ENCODE measurements around the gene C11orf68. TPM values are rescaled to one million over a fixed set of nuclear protein-coding genes. Genes with fewer than 3 reads are reported as not detected.

C11orf68 gene
- total RNA-seq, 1 donor from 2014 or later, result 34.6 TPM

GRCh38 chr11:65900125-65900898, 18.6 kb downstream of the C11orf68 start, which contains the start of gene FOSL1:
Gene FOSL1 (minus strand): TSS chr11:65900388. CDS start chr11:65900339, 49 bp downstream.
- DNase-seq (ENCODE audit: low read depth) (peak; percentile 92), FAIRE-seq (no peak)
- no peaks in the 10 kb centered on the region for H3K27me3 ChIP-seq (ENCODE audit: insufficient read depth, low read length)
- Mint-ChIP-seq H3K4me1 (ENCODE audit: low read depth, unreplicated experiment) (peaks cover 34% of the 10 kb centered on the region), H3K27ac (ENCODE audit: unreplicated experiment) (peak within 1 kb of the TSS; percentile 89), H3K27me3 (ENCODE audit: low read depth, unreplicated experiment) (no peaks in the 10 kb centered on the region), H3K36me3 (ENCODE audit: low read depth, unreplicated experiment) (peaks cover 4% of the 10 kb centered on the region), H3K9me3 (ENCODE audit: unreplicated experiment) (no peaks in the 10 kb centered on the region), H3K4me3 (ENCODE audit: unreplicated experiment) (peak within 1 kb of the TSS; percentile 86)
- peak within 1 kb of the TSS; percentile 99 for H3K9ac ChIP-seq (ENCODE audit: low read length)
- TF ChIP-seq EZH2 (IDR thresholded peaks at IDR 0.05; ENCODE audit: insufficient read depth, low read length), result no peak
- peaks cover 57% of the 10 kb centered on the region for H3K79me2 ChIP-seq (ENCODE audit: insufficient read depth, low read length)
- peak within 1 kb of the TSS; percentile 94 for H3K4me3 ChIP-seq (ENCODE audit: insufficient read depth, low read depth, low read length)
- H3K9me3 ChIP-seq (ENCODE audit: insufficient read depth, low read depth, low read length), result no peaks in the 10 kb centered on the region
- H3K27ac ChIP-seq (ENCODE audit: low read depth, low read length), result peak within 1 kb of the TSS; percentile 95
- peaks cover 52% of the 10 kb centered on the region for H3K4me1 ChIP-seq (ENCODE audit: insufficient read depth, low read length)
- peaks cover 17% of the 10 kb centered on the region for H3K36me3 ChIP-seq (ENCODE audit: insufficient read depth, low read length)
- H2AFZ ChIP-seq (ENCODE audit: low read depth, low read length), result peak within 1 kb of the TSS; percentile 34
- peak within 1 kb of the TSS; percentile 89 for H3K4me2 ChIP-seq (ENCODE audit: low read length)
- peaks cover 42% of the 10 kb centered on the region for H4K20me1 ChIP-seq (ENCODE audit: insufficient read depth, low read length)

GRCh38 chr11:65899356-65900124, 19.3 kb downstream of the C11orf68 start:
- Histone ChIP-seq H3K4me1 (ENCODE audit: insufficient read depth, low read length) (peaks cover 52% of the 10 kb centered on the region), H2AFZ (ENCODE audit: low read depth, low read length) (peak overlapping the region; percentile 34), H3K4me2 (ENCODE audit: low read length) (peak overlapping the region; percentile 89), H3K9ac (ENCODE audit: low read length) (peak overlapping the region; percentile 99), H3K79me2 (ENCODE audit: insufficient read depth, low read length) (peaks cover 64% of the 10 kb centered on the region), H3K27ac (ENCODE audit: low read depth, low read length) (peak overlapping the region; percentile 95), H3K4me3 (ENCODE audit: insufficient read depth, low read depth, low read length) (peak overlapping the region; percentile 94), H3K27me3 (ENCODE audit: insufficient read depth, low read length) (no peaks in the 10 kb centered on the region), H3K36me3 (ENCODE audit: insufficient read depth, low read length) (peaks cover 17% of the 10 kb centered on the region), H3K9me3 (ENCODE audit: insufficient read depth, low read depth, low read length) (no peaks in the 10 kb centered on the region), H4K20me1 (ENCODE audit: insufficient read depth, low read length) (peaks cover 47% of the 10 kb centered on the region)
- TF ChIP-seq CTCF (IDR thresholded peaks at IDR 0.05; ENCODE audit: insufficient read depth, low read depth, low read length), result no peak
- TF ChIP-seq EZH2 (IDR thresholded peaks at IDR 0.05; ENCODE audit: insufficient read depth, low read length), result no peak
- DNase-seq (ENCODE audit: low read depth) (peak; percentile 44), FAIRE-seq (no peak)
- Mint-ChIP-seq H3K4me3 (ENCODE audit: unreplicated experiment) (peak overlapping the region; percentile 86), H3K4me1 (ENCODE audit: low read depth, unreplicated experiment) (peaks cover 37% of the 10 kb centered on the region), H3K27ac (ENCODE audit: unreplicated experiment) (peak overlapping the region; percentile 89), H3K27me3 (ENCODE audit: low read depth, unreplicated experiment) (no peaks in the 10 kb centered on the region), H3K9me3 (ENCODE audit: unreplicated experiment) (no peaks in the 10 kb centered on the region), H3K36me3 (ENCODE audit: low read depth, unreplicated experiment) (peaks cover 6% of the 10 kb centered on the region)

- Histone ChIP-seq H3K9me3 (ENCODE audit: insufficient read depth, low read depth, low read length) (no peaks in the 10 kb centered on the region), H3K4me3 (ENCODE audit: insufficient read depth, low read depth, low read length) (peak overlapping the region; percentile 94), H3K79me2 (ENCODE audit: insufficient read depth, low read length) (peaks cover 72% of the 10 kb centered on the region), H3K4me1 (ENCODE audit: insufficient read depth, low read length) (peaks cover 55% of the 10 kb centered on the region), H3K4me2 (ENCODE audit: low read length) (peak overlapping the region; percentile 89), H3K9ac (ENCODE audit: low read length) (peak overlapping the region; percentile 99), H3K27me3 (ENCODE audit: insufficient read depth, low read length) (no peaks in the 10 kb centered on the region), H3K27ac (ENCODE audit: low read depth, low read length) (peak overlapping the region; percentile 95), H3K36me3 (ENCODE audit: insufficient read depth, low read length) (peaks cover 22% of the 10 kb centered on the region), H4K20me1 (ENCODE audit: insufficient read depth, low read length) (peaks cover 54% of the 10 kb centered on the region), H2AFZ (ENCODE audit: low read depth, low read length) (no peak overlapping the region)
- no peak for FAIRE-seq
- H3K9me3 Mint-ChIP-seq (ENCODE audit: unreplicated experiment), result no peaks in the 10 kb centered on the region
- peaks cover 37% of the 10 kb centered on the region for H3K4me1 Mint-ChIP-seq (ENCODE audit: low read depth, unreplicated experiment)
- no peaks in the 10 kb centered on the region for H3K27me3 Mint-ChIP-seq (ENCODE audit: low read depth, unreplicated experiment)
- peak overlapping the region; percentile 90 for H3K27ac Mint-ChIP-seq (ENCODE audit: unreplicated experiment)
- peak overlapping the region; percentile 95 for H3K4me3 Mint-ChIP-seq (ENCODE audit: unreplicated experiment)
- no peak for DNase-seq (ENCODE audit: low read depth)
- peaks cover 9% of the 10 kb centered on the region for H3K36me3 Mint-ChIP-seq (ENCODE audit: low read depth, unreplicated experiment)
- TF ChIP-seq CTCF (IDR thresholded peaks at IDR 0.05; ENCODE audit: insufficient read depth, low read depth, low read length) (no peak), EZH2 (IDR thresholded peaks at IDR 0.05; ENCODE audit: insufficient read depth, low read length) (no peak)
These were observed 20.1 kb downstream of the C11orf68 start for GRCh38 chr11:65898656-65899355.
